Measurements from ENCODE around the gene ALPK3. TPM values are rescaled to one million over a fixed set of nuclear protein-coding genes. Genes with fewer than 3 reads are reported as not detected.

Gene ALPK3
- total and polyA plus RNA-seq, 9 of the 15 experiments (the other 6 are each of a cell fraction or from before 2014, with no cell fraction given), result 0.04 to 1.0 (median 0.07) TPM; not detected in 2

- TF ChIP-seq CHD7 (IDR thresholded peaks at IDR 0.05; ENCODE audit: low read depth, low read length), result no peak
- TF ChIP-seq ZBTB40 (IDR thresholded peaks at IDR 0.05), result no peak
- no peak for TF ChIP-seq ZBTB40 (CRISPR knock-in tag; IDR thresholded peaks at IDR 0.05)
These were observed 3.7 kb upstream of the ALPK3 start (continued) for GRCh38 chr15:84813435-84813834.

Data from K562 (cell line).